ENCODE measurements around the gene TMEM238. TPM values are rescaled to one million over a fixed set of nuclear protein-coding genes. Genes with fewer than 3 reads are reported as not detected.

Gene TMEM238
- total RNA-seq, 1 donor from 2014 or later = 0.70 TPM

- peak overlapping the region; percentile 85 for H3K27ac Mint-ChIP-seq (ENCODE audit: unreplicated experiment)
- H3K27me3 Mint-ChIP-seq (ENCODE audit: unreplicated experiment) = peaks cover 2% of the 10 kb centered on the region
- TF ChIP-seq CTCF (IDR thresholded peaks at IDR 0.05) = no peak
- peak overlapping the region; percentile 89 for H3K4me3 Mint-ChIP-seq (ENCODE audit: unreplicated experiment)
- no peaks in the 10 kb centered on the region for H3K9me3 Mint-ChIP-seq (ENCODE audit: unreplicated experiment)
- peaks cover 39% of the 10 kb centered on the region for H3K4me1 Mint-ChIP-seq (ENCODE audit: unreplicated experiment)
- H3K36me3 Mint-ChIP-seq (ENCODE audit: unreplicated experiment) = peaks cover 8% of the 10 kb centered on the region
- no peak for DNase-seq (ENCODE audit: extremely low spot score, unreplicated experiment)
These were observed 42.9 kb downstream of the TMEM238 start for GRCh38 chr19:55341171-55341588.

- Mint-ChIP-seq H3K4me3 (ENCODE audit: unreplicated experiment) (peak overlapping the region; percentile 89), H3K36me3 (ENCODE audit: unreplicated experiment) (peaks cover 8% of the 10 kb centered on the region), H3K27ac (ENCODE audit: unreplicated experiment) (peak overlapping the region; percentile 85), H3K9me3 (ENCODE audit: unreplicated experiment) (no peaks in the 10 kb centered on the region), H3K4me1 (ENCODE audit: unreplicated experiment) (peaks cover 38% of the 10 kb centered on the region), H3K27me3 (ENCODE audit: unreplicated experiment) (peaks cover 2% of the 10 kb centered on the region)
- TF ChIP-seq CTCF (IDR thresholded peaks at IDR 0.05) = no peak
- no peak for DNase-seq (ENCODE audit: extremely low spot score, unreplicated experiment)
These were observed 43.3 kb downstream of the TMEM238 start for GRCh38 chr19:55340784-55341147.

- TF ChIP-seq CTCF (IDR thresholded peaks at IDR 0.05) = no peak
- H3K27ac Mint-ChIP-seq (ENCODE audit: unreplicated experiment) = peak overlapping the region; percentile 99
- peaks cover 2% of the 10 kb centered on the region for H3K27me3 Mint-ChIP-seq (ENCODE audit: unreplicated experiment)
- no peak for DNase-seq (ENCODE audit: extremely low spot score, unreplicated experiment)
- peaks cover 32% of the 10 kb centered on the region for H3K4me1 Mint-ChIP-seq (ENCODE audit: unreplicated experiment)
- H3K9me3 Mint-ChIP-seq (ENCODE audit: unreplicated experiment) = no peaks in the 10 kb centered on the region
- peak overlapping the region; percentile 89 for H3K4me3 Mint-ChIP-seq (ENCODE audit: unreplicated experiment)
- H3K36me3 Mint-ChIP-seq (ENCODE audit: unreplicated experiment) = peaks cover 8% of the 10 kb centered on the region
These were observed 44.0 kb downstream of the TMEM238 start for GRCh38 chr19:55339889-55340783.

- Mint-ChIP-seq H3K9me3 (ENCODE audit: unreplicated experiment) (no peaks in the 10 kb centered on the region), H3K27me3 (ENCODE audit: unreplicated experiment) (peaks cover 2% of the 10 kb centered on the region), H3K4me1 (ENCODE audit: unreplicated experiment) (peaks cover 24% of the 10 kb centered on the region), H3K27ac (ENCODE audit: unreplicated experiment) (peak within 1 kb of the TSS; percentile 99), H3K4me3 (ENCODE audit: unreplicated experiment) (peak within 1 kb of the TSS; percentile 89), H3K36me3 (ENCODE audit: unreplicated experiment) (peaks cover 8% of the 10 kb centered on the region)
- peak; percentile 100 for DNase-seq (ENCODE audit: extremely low spot score, unreplicated experiment)
- TF ChIP-seq CTCF (IDR thresholded peaks at IDR 0.05) = peak; percentile 44
These were observed 44.8 kb downstream of the TMEM238 start, which contains the start of gene KMT5C for GRCh38 chr19:55339105-55339888. Gene KMT5C (plus strand): TSS chr19:55339876. CDS start chr19:55341937, 2,061 bp downstream.

GRCh38 chr19:55336101-55336500 lies 48.0 kb downstream of the TMEM238 start:
- TF ChIP-seq CTCF (IDR thresholded peaks at IDR 0.05) = no peak
- H3K4me1 Mint-ChIP-seq (ENCODE audit: unreplicated experiment) = peaks cover 17% of the 10 kb centered on the region
- H3K9me3 Mint-ChIP-seq (ENCODE audit: unreplicated experiment) = no peaks in the 10 kb centered on the region
- H3K27me3 Mint-ChIP-seq (ENCODE audit: unreplicated experiment) = peaks cover 6% of the 10 kb centered on the region
- no peak overlapping the region for H3K27ac Mint-ChIP-seq (ENCODE audit: unreplicated experiment)
- no peaks in the 10 kb centered on the region for H3K36me3 Mint-ChIP-seq (ENCODE audit: unreplicated experiment)
- H3K4me3 Mint-ChIP-seq (ENCODE audit: unreplicated experiment) = no peak overlapping the region
- DNase-seq (ENCODE audit: extremely low spot score, unreplicated experiment) = no peak
